WI38 (cell line): ENCODE results near the gene RUNX2.

Experiments used
- H3K4me3 ChIP-seq: 2 replicates; pipeline ENCODE4 v1.5.1; 2011; ENCODE audit warnings: low read depth, mild to moderate bottlenecking, control low read depth, low read length
- TF ChIP-seq, protein P1 (sequence below): IDR thresholded peaks from 2 replicates; pipeline ENCODE4 v1.5.1; 2012; ENCODE audit warnings: low read depth, mild to moderate bottlenecking, control low read depth, low read length

Gene RUNX2

GRCh38 chr6:45300736-45301135, 27.4 kb upstream of the RUNX2 start:
- TF ChIP-seq, protein P1, sequence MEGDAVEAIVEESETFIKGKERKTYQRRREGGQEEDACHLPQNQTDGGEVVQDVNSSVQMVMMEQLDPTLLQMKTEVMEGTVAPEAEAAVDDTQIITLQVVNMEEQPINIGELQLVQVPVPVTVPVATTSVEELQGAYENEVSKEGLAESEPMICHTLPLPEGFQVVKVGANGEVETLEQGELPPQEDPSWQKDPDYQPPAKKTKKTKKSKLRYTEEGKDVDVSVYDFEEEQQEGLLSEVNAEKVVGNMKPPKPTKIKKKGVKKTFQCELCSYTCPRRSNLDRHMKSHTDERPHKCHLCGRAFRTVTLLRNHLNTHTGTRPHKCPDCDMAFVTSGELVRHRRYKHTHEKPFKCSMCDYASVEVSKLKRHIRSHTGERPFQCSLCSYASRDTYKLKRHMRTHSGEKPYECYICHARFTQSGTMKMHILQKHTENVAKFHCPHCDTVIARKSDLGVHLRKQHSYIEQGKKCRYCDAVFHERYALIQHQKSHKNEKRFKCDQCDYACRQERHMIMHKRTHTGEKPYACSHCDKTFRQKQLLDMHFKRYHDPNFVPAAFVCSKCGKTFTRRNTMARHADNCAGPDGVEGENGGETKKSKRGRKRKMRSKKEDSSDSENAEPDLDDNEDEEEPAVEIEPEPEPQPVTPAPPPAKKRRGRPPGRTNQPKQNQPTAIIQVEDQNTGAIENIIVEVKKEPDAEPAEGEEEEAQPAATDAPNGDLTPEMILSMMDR = no peak

DNA sequence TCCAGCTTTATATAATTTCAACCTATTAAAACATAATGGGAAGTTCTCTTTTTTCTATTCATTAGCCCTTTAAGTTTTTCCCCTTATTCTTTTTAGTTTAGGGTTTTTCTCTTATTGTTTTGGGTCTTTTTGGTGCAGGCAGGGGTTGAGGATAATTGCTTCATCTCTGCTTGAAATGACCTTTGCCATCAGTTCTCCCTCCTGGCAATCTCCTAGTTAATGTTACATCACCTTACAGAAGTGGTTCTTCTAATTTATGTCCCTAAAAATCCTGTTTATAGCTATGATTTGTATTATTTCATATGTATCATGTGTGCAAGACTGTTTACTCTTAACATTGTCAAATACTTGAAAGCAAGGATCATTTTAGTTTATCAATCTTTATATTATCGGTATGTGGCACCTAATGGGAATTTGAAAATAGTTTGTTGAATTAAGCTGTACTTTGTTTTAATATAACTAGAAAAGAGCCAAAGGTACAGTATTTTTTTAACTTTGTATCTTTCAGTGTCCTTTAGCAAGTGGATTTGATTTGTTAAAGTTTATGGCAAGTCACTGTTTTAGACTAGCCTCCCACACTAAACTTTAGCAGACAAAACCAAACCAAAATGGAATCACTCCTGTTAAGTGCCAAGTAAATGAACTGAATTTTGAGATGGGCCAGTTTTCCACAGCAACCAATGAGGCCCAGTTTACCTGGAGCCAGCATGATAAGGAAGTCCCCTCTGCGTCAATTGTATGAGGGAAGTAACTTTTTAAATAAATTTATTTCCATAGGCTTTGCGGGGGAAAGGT, 26.6 kb upstream of the RUNX2 start:
- TF ChIP-seq, protein P1 = no peak
- no peak overlapping the region for H3K4me3 ChIP-seq

More at GRCh38 chr6:45300736-45301135, 27.4 kb upstream of the RUNX2 start:
- H3K4me3 ChIP-seq = no peak overlapping the region

- no peak overlapping the region for H3K4me3 ChIP-seq
- TF ChIP-seq, protein P1 = no peak
These were observed 25.3 kb upstream of the RUNX2 start for GRCh38 chr6:45302832-45303231.

- no peak overlapping the region for H3K4me3 ChIP-seq
- TF ChIP-seq, protein P1 = no peak
These were observed 22.6 kb upstream of the RUNX2 start for GRCh38 chr6:45305546-45305945.

DNA sequence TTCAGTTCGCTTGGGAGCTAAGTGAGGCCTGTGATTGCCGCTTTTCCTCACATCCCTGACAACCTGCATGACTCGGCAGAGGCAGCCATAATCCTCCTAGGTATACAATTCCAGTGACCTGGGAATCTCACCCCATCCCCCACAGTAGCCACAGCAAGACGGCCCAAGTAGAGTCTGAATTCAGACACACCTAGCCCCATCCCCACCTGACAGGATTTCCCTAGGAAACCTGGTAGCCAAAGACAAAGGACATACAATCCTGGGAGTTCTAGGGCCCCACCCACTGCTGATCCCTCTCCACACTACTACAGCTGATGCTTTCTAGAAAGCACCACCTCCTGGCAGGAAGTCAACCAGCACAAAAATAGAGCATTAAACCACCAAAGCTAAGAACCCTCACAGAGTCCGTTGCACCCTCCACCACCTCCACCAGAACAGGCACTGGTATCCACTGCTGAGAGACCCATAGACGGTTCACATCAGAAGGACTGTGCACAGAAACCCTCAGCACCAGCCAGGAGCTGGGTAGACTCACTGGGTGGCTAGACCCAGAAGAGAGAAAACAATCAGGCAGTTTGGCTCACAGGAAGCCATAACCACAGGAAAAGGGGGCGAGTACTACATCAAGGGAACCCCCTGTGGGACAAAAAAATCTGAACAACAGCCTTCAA, 17.9 kb upstream of the RUNX2 start:
- TF ChIP-seq, protein P1 = no peak
- H3K4me3 ChIP-seq = no peak overlapping the region

DNA sequence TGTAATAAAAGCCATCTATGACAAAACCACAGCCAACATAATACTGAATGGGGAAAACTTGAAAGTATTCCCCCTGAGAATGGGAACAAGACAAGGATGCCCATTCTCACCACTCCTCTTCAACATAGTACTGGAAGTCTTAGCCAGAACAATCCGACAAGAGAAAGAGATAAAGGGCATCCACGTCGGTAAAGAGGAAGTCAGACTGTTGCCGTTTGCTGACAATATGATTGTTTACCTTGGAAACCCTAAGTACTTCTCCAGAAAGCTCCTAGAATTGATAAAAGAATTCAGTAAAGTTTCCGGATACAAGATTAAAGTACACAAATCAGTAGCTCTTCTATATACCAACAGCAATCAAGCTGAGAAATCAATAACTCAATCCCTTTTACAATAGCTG, 14.0 kb upstream of the RUNX2 start:
- TF ChIP-seq, protein P1 = no peak
- H3K4me3 ChIP-seq = no peak overlapping the region

- H3K4me3 ChIP-seq = no peak overlapping the region
- TF ChIP-seq, protein P1 = no peak
These were observed 7.8 kb upstream of the RUNX2 start for GRCh38 chr6:45320349-45320748.
